IMR-90 (cell line): ENCODE measurements around the gene RHOT2. TPM values are rescaled to one million over a fixed set of nuclear protein-coding genes. Genes with fewer than 3 reads are reported as not detected.

ENCODE experiments used
- ATAC-seq: fragments of 200-7000 bp; cut with Tn5 transposase; 2 replicates; pipeline ENCODE4 v1.9.1; 2020; ENCODE audit warnings: low read depth, mild to moderate bottlenecking, moderate library complexity
- BruUV-seq: library from RNA; stranded (reverse); fragments of 400-500 nt; replicated peaks from 2 replicates; lab custom pipeline; 2021; lab: Mats Ljungman, UMichigan
- CTCF ChIA-PET: fragments of 300-600 bp; formaldehyde crosslinking; extraction: SDS; loops from one replicate; lab custom pipeline; 2021; ENCODE audit warnings: antibody characterized with exemption; lab: Yijun Ruan, JAX
- POLR2A ChIA-PET: fragments of 300-600 bp; sonication (Branson Sonifier 250); formaldehyde crosslinking; loops from one replicate; lab custom pipeline; 2022; ENCODE audit warnings: antibody characterized with exemption; ENCODE audit not compliant: unreplicated experiment; lab: Charles Lee
- DNase-seq: peaks from one replicate; pipeline ENCODE4 v3.0.0; 2013
- H2AFZ ChIP-seq: replicated peaks from 2 replicates; pipeline ENCODE3; 2013; ENCODE audit warnings: low read length, mild to moderate bottlenecking; ENCODE audit not compliant: poor library complexity
- H2AK5ac ChIP-seq: 2 replicates; pipeline ENCODE4 v1.6.1; 2013; ENCODE audit warnings: low read depth, low read length, inconsistent platforms
- H2AK9ac ChIP-seq: replicated peaks from 2 replicates; pipeline ENCODE3; 2013; ENCODE audit warnings: mild to moderate bottlenecking, low read depth, low read length, moderate library complexity; ENCODE audit not compliant: poor library complexity
- H2BK120ac ChIP-seq: 2 replicates; pipeline ENCODE4 v1.6.1; 2013; ENCODE audit warnings: low read depth, low read length, inconsistent platforms
- H2BK15ac ChIP-seq: 3 replicates; pipeline ENCODE4 v1.6.1; 2013; ENCODE audit warnings: low read depth, low read length, inconsistent platforms
- H2BK20ac ChIP-seq: 2 replicates; pipeline ENCODE4 v1.6.1; 2013; ENCODE audit warnings: low read depth, mild to moderate bottlenecking, inconsistent platforms, low read length, moderate library complexity
- H2BK5ac ChIP-seq: 2 replicates; pipeline ENCODE4 v1.6.1; 2013; ENCODE audit warnings: mild to moderate bottlenecking, low read depth, low read length, inconsistent platforms; ENCODE audit not compliant: poor library complexity, severe bottlenecking
- H3K14ac ChIP-seq: replicated peaks from 2 replicates; pipeline ENCODE4 v1.6.1; 2013; ENCODE audit warnings: low read depth, low read length, inconsistent platforms
- H3K18ac ChIP-seq: 2 replicates; pipeline ENCODE4 v1.6.1; 2013; ENCODE audit warnings: low read depth, low read length, control low read depth
- H3K23ac ChIP-seq: 2 replicates; pipeline ENCODE4 v1.6.1; 2013; ENCODE audit warnings: low read depth, low read length, inconsistent platforms
- H3K27ac ChIP-seq: 2 replicates; pipeline ENCODE4 v1.5.1; 2013; ENCODE audit warnings: mild to moderate bottlenecking, control low read depth, low read length; ENCODE audit not compliant: insufficient read depth
- H3K27me3 ChIP-seq: 2 replicates; pipeline ENCODE4 v1.6.1; 2013; ENCODE audit warnings: low read length; ENCODE audit not compliant: control insufficient read depth, insufficient read depth
- H3K36me3 ChIP-seq: 2 replicates; pipeline ENCODE4 v1.6.1; 2013; ENCODE audit warnings: low read length, mixed read lengths; ENCODE audit not compliant: control insufficient read depth, insufficient read depth
- H3K4ac ChIP-seq: 2 replicates; pipeline ENCODE4 v1.6.1; 2013; ENCODE audit warnings: low read depth, low read length, inconsistent platforms
- H3K4me1 ChIP-seq: 2 replicates; pipeline ENCODE4 v1.6.1; 2013; ENCODE audit warnings: low read length, mixed read lengths; ENCODE audit not compliant: control insufficient read depth, insufficient read depth
- H3K4me2 ChIP-seq: 2 replicates; pipeline ENCODE4 v1.6.1; 2013; ENCODE audit warnings: low read depth, mild to moderate bottlenecking, control low read depth, low read length, moderate library complexity
- H3K4me3 ChIP-seq: 2 replicates; pipeline ENCODE4 v1.5.1; 2013; ENCODE audit warnings: low read depth, mild to moderate bottlenecking, control low read depth, low read length, moderate library complexity; ENCODE audit not compliant: insufficient read depth
- H3K56ac ChIP-seq: 2 replicates; pipeline ENCODE4 v1.6.1; 2013; ENCODE audit warnings: low read length, inconsistent platforms; ENCODE audit not compliant: insufficient read depth; ENCODE audit errors: extremely low read depth
- H3K79me1 ChIP-seq, 2 experiments: 2 replicates each; pipeline ENCODE4 v1.6.1; 2013; ENCODE audit warnings: low read length in 2 of 2, inconsistent platforms in 1 of 2, low read depth in 1 of 2
- H3K9ac ChIP-seq: 2 replicates; pipeline ENCODE4 v1.6.1; 2013; ENCODE audit warnings: low read depth, low read length, control low read depth
- H3K9me1 ChIP-seq: 2 replicates; pipeline ENCODE4 v1.6.1; 2013; ENCODE audit warnings: low read length, inconsistent platforms; ENCODE audit not compliant: insufficient read depth
- H3K9me3 ChIP-seq: 2 replicates; pipeline ENCODE4 v1.6.1; 2013; ENCODE audit warnings: low read length; ENCODE audit not compliant: control insufficient read depth, insufficient read depth
- H4K20me1 ChIP-seq: 2 replicates; pipeline ENCODE4 v1.6.1; 2013; ENCODE audit warnings: low read length, inconsistent platforms; ENCODE audit not compliant: insufficient read depth
- H4K5ac ChIP-seq: 2 replicates; pipeline ENCODE4 v1.6.1; 2013; ENCODE audit warnings: mild to moderate bottlenecking, low read depth, low read length, control low read depth
- H4K8ac ChIP-seq, 2 experiments: 2 replicates each; pipeline ENCODE4 v1.6.1; 2013; ENCODE audit warnings: low read depth in 2 of 2, low read length in 2 of 2, control low read depth in 1 of 2, inconsistent platforms in 1 of 2
- H4K91ac ChIP-seq: 2 replicates; pipeline ENCODE4 v1.6.1; 2013; ENCODE audit warnings: low read depth, low read length, inconsistent platforms; ENCODE audit not compliant: insufficient read depth
- BHLHE40 ChIP-seq: fragments of 150-350 bp; IDR thresholded peaks from 2 replicates; pipeline ENCODE4 v1.6.1; 2016; ENCODE audit warnings: mild to moderate bottlenecking, low read depth, low read length
- CEBPB ChIP-seq: IDR thresholded peaks from 2 replicates; pipeline ENCODE4 v1.6.1; 2012; ENCODE audit warnings: low read depth, low read length, improper control_type of control experiment
- CHD1 ChIP-seq: IDR thresholded peaks from 2 replicates; pipeline ENCODE4 v1.6.1; 2012; ENCODE audit warnings: low read depth, low read length, improper control_type of control experiment
- CTCF ChIP-seq: conservative IDR thresholded peaks from 2 replicates; pipeline ENCODE4 v1.5.1; 2012; ENCODE audit warnings: mild to moderate bottlenecking, low read depth, low read length, improper control_type of control experiment
- ELK1 ChIP-seq: fragments of 150-350 bp; IDR thresholded peaks from 2 replicates; pipeline ENCODE4 v1.6.1; 2016; ENCODE audit warnings: low read depth, mild to moderate bottlenecking, low read length, moderate library complexity, borderline replicate concordance
- FOS ChIP-seq: fragments of 150-350 bp; IDR thresholded peaks from 2 replicates; pipeline ENCODE4 v1.6.1; 2016; ENCODE audit warnings: low read depth, low read length
- MAFK ChIP-seq: IDR thresholded peaks from 2 replicates; pipeline ENCODE4 v1.6.1; 2012; ENCODE audit warnings: low read depth, low read length, improper control_type of control experiment
- MXI1 ChIP-seq: IDR thresholded peaks from 2 replicates; pipeline ENCODE4 v1.6.1; 2012; ENCODE audit warnings: low read depth, mild to moderate bottlenecking, low read length, moderate library complexity, borderline replicate concordance
- NFE2L2 ChIP-seq: fragments of 150-350 bp; IDR thresholded peaks from 2 replicates; pipeline ENCODE4 v1.6.1; 2016; ENCODE audit warnings: low read depth, mild to moderate bottlenecking, low read length
- RCOR1 ChIP-seq: IDR thresholded peaks from 2 replicates; pipeline ENCODE4 v1.6.1; 2012; ENCODE audit warnings: mild to moderate bottlenecking, low read length, improper control_type of control experiment; ENCODE audit not compliant: insufficient replicate concordance
- RFX5 ChIP-seq: IDR thresholded peaks from 2 replicates; pipeline ENCODE4 v1.8.0; 2012; ENCODE audit warnings: low read depth, mild to moderate bottlenecking, low read length, moderate library complexity
- USF2 ChIP-seq: fragments of 150-350 bp; IDR thresholded peaks from 2 replicates; pipeline ENCODE4 v1.6.1; 2017; ENCODE audit warnings: mild to moderate bottlenecking, antibody characterized with exemption, low read length, low read depth
- WGBS, 2 experiments: methylation state at CpG; one replicate each; pipeline versions ENCODE4 v1.1.5 to v1.1.7; 2013; ENCODE audit warnings: missing lambda C conversion rate in 2 of 2; ENCODE audit not compliant: insufficient read length in 1 of 2; ENCODE audit errors: extremely low coverage in 2 of 2; 5-methylcytosine and 5-hydroxymethylcytosine counted together
- dilution Hi-C: fragments of 300-500 bp; cut with HindIII; formaldehyde crosslinking; loops from one replicate; pipeline ENCODE4 v1.14.3; 2018; ENCODE audit warnings: low sequenced_read_pairs; ENCODE audit not compliant: unreplicated experiment
- in situ Hi-C: fragments of 300-500 bp; cut with MboI; formaldehyde crosslinking; loops from 3 replicates; pipeline ENCODE4 v1.14.3; 2019; ENCODE audit warnings: low sequenced_read_pairs, inconsistent platforms, mixed read lengths
- intact Hi-C: fragments of 100-400 bp; cut with micrococcal nuclease; formaldehyde crosslinking; loops from 2 replicates; pipeline ENCODE4 v1.10.0; 2022
- polyA plus RNA-seq, 3 experiments: library from polyadenylated mRNA; depleted of rRNA; stranded (reverse); fragments of >200 nt; gene quantifications; 2 replicates each; pipeline ENCODE4 v1.2.3, GENCODE V29; 2012; ENCODE audit warnings: low replicate concordance in 1 of 3
- total RNA-seq: library from RNA; depleted of rRNA; stranded (reverse); fragments of >200 nt; gene quantifications from 2 replicates; pipeline ENCODE4 v1.2.3, GENCODE V29; 2012

The RHOT2 gene
- total and polyA plus RNA-seq, 2 of the 4 experiments (the other 2 are of a cell fraction): 20.3 to 181 TPM

- intact Hi-C loops: no loop called here
- BruUV-seq: no TSS peak
- Histone ChIP-seq H2AK9ac (no peak overlapping the region), H4K91ac (no peak overlapping the region), H3K9ac (no peak overlapping the region), H3K4ac (no peak overlapping the region), H3K9me3 (no peaks in the 10 kb centered on the region), H3K23ac (no peak overlapping the region), H3K27ac (no peak overlapping the region), H4K5ac (no peak overlapping the region), H2BK20ac (no peak overlapping the region), H3K4me3 (no peak overlapping the region), H3K27me3 (peaks cover 43% of the 10 kb centered on the region), H2BK5ac (no peak overlapping the region), H4K8ac (no peak overlapping the region), H3K4me2 (no peak overlapping the region), H2BK120ac (no peak overlapping the region), H3K56ac (no peak overlapping the region), H2AFZ (no peak overlapping the region), H3K36me3 (no peaks in the 10 kb centered on the region), H3K4me1 (peaks cover 5% of the 10 kb centered on the region; the same call in 1 of the 2 replicates), H3K18ac (no peak overlapping the region), H3K79me1 (no peaks in the 10 kb centered on the region), H3K9me1 (no peaks in the 10 kb centered on the region), H3K14ac (no peak overlapping the region), H2AK5ac (no peak overlapping the region), H2BK15ac (no peak overlapping the region), H4K20me1 (peaks cover 14% of the 10 kb centered on the region; the same call in 1 of the 2 replicates)
- ChIA-PET POLR2A (no interaction called here), CTCF (no interaction called here)
- 70% methylated on average over 2 of the region's 3 CpGs; no CpG with 5 or more reads in 1 of the 2 experiments for WGBS, 2 experiments
- dilution Hi-C loops: no loop called here
- ATAC-seq (no peak), DNase-seq (no peak)
- in situ Hi-C loops: loop anchor here (25.0 kb wide), 1 partner anchor 354 kb away; the partner anchor contains the start of gene SSTR5
- no peak for TF ChIP-seq CTCF
- TF ChIP-seq CHD1: no peak
- TF ChIP-seq MXI1: no peak
- no peak for TF ChIP-seq USF2
- no peak for TF ChIP-seq CEBPB
- no peak for TF ChIP-seq FOS
- no peak for TF ChIP-seq NFE2L2
- no peak for TF ChIP-seq ELK1
- TF ChIP-seq RFX5: no peak
- TF ChIP-seq MAFK: no peak
- no peak for TF ChIP-seq BHLHE40
- TF ChIP-seq RCOR1: no peak
Observed at GRCh38 chr16:708019-708418, 40.1 kb downstream of the RHOT2 start.
